Epidermal melanocyte (primary cell): Measurements from ENCODE around the gene RIMBP2.

Source experiments
- DNase-seq: peaks from one replicate; pipeline ENCODE4 v3.0.0; 2011; ENCODE audit warnings: low spot score; ENCODE audit not compliant: insufficient read length

RIMBP2 gene

DNA sequence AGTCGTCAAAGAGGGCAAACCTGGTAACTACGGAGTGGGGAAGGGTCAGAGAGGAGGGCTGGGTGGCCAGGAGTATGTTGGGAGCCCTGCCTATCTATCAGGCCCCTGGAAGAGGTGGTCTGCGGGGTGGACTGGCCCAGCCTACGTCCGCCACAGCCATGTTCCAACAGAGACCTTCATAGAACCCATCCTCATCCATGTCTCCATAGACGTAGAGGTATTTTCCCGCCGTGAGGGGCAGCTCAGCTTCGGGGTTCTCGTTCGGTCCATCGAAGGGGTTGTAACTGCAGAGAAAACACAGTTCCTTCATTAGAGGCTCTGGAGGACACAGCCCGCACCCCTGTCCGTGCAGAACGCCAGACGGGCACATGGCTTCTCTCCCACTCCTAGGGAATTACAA is 271.1 kb downstream of the RIMBP2 start:
- DNase-seq: no peak

DNA sequence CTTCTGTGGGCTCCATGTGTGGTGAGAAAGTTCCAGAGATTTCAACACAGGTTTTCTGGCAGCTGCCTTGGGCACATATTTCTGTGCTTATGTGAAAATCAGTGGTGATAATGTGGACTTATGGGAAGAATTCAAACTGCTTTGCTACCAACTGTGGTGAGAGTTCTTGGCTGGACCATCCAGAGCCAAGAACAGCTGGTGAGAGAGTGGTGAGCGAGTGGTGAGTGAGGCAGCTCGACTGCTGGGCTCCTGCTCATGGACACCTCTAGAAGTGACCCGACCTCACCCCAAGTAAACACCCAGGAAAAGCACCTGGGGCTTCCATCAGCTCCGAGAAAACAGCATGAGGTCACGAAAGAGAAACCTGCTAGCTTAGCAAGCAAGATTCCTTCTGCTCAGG is 272.0 kb downstream of the RIMBP2 start:
- DNase-seq: no peak

DNA sequence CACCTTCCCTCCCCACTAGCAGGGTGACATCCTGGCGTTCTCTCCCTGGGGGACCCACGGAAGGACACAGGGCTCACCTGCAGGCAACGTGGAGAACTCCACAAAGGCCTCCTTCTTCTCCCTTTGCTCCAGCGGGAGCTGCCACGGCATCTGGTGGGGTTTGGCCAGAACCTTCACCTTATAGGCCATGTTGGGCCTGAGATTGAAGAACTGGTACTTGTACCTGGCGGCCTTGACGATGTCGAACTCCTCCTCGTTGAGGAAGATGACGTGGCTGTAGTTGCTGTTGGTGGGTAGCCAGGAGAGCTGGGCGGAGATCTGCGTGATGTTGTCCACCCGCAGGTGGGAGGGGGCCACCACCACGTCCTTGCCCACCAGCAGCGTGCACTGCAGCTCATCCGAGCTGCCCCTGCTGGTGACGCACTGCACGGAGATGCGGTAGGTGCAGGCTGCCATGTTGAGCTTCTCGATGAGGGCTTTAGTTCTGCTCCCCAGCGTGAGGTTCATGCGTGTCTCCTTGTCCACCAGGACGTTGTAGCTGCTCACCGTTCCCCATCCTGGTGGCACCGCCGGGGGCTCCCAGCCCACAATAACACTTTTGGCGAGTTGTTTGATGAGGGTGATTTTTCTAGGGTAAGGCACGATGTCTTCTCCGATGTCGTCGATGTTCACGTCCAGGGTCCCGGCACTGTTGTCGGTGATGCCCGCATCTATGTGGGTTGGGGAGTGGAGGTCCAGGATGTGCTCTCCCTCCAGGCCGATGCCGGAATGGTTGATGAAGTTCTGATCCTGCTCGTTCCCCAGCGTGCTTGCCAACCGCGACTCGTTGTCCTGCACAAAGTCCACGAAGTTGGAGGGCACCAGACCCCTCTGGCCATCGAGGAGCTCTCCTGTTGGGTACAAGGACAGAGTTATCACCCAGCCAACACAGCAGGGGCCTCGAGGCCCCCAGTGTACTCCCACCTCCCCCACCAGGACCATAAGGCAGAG is 274.0 kb downstream of the RIMBP2 start:
- DNase-seq: no peak

DNA sequence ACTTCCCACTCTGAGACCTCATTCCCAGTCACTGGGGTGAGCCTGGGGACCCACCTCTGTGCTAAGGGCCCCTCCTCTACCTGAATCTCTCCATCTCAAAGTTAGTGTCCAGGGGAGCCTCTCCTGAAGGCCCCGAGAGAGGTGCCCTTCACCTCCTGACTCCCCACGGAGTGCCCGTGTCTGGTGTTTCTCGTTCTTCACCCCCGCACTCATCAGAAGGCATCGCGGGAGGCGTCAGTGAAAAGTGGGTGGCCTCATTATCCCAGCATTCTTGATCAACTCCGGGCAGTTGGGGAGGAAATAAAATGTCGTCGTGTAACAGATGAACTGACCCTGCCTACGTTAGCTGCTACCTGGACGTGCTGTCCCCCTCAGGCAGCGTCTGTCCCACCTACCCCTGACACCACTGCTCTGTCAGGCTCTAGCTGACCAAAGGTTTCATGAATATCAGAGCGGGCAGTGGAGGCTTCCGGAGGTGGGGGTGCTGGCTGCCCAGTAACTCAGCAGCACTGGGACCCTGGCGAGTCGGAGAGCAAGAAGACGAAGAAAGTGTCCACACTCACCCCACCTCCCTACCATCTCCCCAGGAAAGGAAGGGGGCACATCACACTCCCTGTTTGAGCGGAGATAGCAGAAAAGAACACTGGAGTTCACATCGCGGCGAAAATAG is 275.6 kb downstream of the RIMBP2 start:
- no peak for DNase-seq

DNA sequence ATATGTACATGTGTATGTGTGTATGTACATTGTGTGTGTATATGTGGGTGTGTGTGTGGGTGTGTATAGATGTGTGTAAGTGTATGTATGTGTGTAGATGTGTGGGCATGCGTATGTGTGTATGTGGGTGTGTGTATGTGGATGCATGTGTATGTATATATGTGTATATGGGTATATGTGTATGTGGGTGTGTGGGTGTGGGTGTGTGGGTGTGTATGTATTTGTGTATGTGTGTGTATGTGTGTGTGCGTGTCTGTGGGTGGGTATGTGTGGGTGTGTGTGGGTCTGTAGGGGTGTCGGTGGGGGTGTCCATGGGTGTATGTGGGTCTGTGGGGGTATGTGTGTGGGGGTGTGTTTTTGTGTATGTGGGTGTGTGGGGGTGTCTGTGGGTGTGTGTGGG is 276.8 kb downstream of the RIMBP2 start:
- no peak for DNase-seq

DNA sequence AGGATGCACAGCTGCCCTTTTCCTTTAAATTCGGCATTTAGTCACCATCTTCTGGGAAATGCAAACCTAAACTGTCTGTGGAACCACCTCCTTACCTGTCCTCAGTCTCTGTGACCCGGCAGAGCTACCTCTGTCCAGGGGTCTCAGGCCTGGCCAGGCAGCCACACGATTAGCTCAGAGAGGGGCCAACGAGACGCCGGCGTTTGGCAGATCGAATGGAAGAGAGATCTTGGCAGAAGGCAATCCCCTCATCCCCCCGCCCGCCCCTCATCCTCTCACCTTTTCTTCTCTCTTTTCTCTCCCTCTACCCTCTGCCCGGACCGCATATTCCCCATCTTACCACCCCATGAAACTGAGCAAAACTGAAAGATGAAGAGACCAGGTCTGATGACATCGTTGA is 277.4 kb downstream of the RIMBP2 start:
- no peak for DNase-seq

DNA sequence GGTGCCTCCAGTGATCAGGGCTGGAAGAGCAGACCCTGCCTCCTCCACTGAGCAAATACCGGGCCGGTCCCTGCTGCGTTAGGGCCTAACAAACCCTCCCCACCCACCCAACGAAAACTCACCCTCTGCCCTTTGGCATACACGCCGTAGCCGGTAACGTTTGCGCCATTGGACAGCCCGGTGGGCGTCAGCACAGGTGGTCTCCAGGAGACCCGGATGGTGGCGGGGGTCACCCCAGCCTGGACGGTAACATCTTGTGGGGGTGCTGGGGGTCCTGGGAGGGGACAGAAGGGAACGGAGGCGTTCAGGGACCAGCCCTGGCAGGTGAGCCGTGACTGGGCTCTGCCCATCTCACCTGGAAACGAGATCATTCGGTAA is 277.9 kb downstream of the RIMBP2 start:
- no peak for DNase-seq

DNA sequence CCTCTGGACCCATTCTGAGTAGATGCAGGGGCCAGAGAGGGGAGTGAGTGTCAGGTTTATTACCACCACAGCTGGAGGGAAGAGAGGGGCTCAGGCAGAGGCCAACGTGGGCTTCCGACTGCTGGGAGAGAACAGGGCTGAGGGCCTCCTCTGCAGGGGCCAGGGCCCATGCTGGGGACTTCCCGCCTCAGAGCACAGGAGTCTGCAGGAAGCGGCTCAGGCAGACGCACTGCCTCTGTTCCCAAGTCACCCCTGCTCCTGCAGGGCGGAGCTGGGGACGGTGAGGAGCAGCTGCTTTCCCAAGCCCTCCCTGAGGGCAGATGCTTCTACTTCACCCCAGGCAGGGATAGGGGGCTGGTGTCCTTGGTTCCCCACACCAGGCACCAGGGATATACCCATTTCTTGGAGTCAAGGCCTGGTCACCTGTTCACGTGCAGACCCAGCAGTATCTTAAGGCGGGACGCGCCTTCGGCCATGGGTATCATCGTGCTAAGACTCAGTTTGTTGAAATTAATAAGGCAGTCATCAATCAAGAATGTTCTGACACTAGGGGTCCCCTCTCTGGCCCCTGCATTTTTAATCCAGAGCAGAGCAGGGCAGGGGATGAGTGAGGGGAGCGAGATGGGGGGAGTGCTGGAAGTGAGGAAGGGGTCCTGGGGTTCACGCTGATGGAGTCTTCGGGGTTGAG is 278.4 kb downstream of the RIMBP2 start:
- no peak for DNase-seq

DNA sequence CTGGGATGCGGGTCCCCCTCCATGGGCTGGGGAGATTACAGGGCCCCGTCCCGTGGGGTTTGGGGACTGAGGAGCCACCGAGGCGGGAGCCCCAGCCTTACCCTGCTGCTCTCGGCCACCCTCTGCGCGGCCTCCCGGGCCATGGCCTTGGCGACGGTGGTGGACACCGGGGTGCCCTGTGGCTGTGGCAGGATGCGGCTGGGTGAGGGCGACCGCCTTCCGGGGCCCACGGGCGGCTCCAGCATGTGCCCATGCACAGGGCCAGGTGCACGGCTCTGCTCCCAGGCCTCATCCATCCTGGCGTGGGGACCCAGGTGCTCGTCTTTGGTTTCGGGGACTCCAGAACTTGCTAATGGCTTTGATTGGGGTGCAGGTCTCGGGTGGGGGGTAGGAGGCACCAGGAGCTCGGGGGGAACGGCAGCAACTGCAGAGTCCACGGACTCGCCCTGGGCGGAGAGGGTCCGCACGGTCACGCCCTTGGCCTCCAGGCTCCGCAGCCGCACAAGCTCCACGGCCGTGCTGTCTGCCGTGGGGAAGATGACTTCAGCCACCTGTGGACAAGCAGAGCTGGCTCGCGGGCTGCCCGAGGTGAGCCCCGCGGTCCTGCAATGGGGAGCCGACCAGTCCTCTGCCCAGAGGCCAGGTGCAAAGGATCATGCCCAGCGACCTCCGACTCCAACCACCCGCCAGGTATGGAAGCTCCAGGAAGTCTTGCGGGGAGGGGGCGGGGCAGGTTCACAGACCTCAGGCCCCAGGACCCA is 279.2 kb downstream of the RIMBP2 start:
- no peak for DNase-seq

DNA sequence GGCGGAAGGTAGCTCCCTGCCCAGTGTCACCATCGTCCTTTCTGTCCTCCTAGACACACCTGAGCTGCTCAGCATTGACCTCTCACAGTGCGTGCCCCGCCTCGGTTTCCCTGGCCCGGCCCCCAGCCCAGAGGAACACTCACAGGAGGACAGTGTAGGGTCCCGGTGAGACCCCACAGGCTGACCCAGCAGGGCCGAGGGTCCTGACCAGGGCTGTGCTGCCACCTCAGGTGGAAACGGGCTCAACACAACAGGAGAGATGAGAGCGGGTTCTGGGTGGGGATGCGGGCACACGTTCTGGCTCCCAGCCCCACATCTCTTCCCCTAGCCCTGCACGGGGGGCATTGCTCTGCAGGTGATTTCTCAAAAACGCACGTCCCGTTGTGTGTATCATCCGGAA is 280.3 kb downstream of the RIMBP2 start:
- DNase-seq: no peak

DNA sequence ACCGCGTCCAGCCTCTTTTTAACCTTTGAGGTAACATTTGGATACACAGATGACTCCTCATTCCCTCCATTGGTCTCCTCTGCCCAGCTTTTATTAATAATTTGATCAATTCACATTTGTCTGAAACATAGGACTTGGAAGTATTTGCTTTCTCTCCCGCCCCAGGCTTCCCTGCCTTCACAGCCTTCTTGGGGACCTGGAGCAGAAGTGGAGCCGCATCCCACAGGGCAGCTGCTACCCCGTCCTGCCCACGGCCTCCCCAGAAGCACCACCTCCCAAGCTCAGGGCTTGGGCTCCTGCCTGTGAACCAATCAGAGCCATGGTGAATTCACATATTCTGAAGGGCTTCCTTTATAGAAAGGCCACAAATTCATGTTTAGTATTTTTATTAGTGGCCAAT is 280.8 kb downstream of the RIMBP2 start:
- no peak for DNase-seq

DNA sequence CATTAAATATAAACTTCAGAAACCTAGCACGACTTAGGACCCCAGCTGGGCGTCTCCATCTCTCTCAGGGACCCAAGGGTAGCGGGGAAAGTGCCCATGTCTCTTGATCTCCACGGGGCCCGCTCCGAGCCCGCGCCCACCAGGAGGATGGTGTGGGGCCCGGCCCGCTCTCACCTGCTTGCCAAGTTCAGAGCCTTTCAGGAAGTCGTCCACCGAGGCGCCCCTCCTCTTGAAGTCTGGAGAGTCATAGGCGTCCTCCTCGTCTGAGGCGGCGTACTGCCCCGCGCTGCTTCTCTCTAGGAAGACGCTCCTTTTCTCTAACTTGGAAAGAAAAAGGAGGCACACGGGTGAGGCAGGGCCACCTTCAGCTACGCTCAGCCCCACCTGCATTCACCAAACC is 281.5 kb downstream of the RIMBP2 start:
- DNase-seq: no peak

DNA sequence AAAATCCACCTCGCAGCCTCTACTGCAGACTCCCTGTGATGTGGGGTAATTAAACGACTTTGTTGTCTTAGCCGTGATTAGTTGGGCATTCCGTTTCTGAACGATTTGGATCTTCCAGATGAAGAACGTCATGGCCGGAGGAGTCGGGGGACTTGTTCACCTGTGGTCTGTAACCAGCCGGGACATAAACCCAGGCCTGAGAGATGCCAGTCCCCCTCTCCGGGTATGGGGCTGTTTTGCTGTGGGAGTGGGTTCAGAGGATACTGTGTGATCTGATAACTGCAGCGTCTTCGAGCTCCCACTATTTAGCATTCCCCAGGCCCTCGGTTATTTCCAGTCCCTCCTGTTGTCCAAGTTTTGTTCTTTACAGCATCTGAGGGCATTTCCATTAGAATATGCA is 282.3 kb downstream of the RIMBP2 start:
- no peak for DNase-seq

DNA sequence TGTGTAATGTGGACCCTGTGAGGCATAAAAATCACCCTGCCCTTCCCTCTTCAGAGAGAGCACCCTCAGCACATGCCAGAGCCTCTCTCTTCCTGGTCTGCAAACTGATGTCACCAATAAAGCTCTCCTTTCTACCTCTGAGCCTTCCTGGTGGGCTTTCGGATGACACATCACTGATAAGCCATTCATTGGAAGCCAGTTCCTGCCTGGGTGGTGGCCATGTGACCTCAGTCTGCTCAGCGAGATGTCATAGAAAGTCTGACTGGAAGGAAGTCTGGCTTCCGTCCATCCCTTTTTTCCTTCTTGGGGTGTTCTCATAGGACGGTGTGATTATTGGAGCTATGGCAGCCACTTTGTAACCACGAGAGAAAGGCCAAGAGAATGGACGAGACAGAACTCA is 282.7 kb downstream of the RIMBP2 start:
- no peak for DNase-seq

DNA sequence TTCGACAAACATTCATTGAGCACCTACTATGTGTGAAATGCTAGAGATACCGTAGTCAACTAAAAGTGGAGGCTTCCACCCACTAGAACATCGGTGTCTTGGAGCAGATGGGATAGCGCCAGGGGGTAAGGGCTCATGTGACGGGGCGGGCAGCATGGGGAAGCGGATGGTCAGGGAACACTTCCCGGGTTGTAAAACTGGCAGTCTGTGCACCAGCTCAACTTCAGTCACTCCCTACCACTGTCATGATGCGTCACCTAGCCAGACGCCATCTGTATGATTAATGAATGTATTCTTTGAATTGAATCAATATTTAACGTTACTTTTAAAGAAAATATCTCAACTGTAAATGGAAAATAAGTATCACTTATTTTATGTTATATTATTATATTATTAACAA is 284.9 kb downstream of the RIMBP2 start:
- DNase-seq: no peak

DNA sequence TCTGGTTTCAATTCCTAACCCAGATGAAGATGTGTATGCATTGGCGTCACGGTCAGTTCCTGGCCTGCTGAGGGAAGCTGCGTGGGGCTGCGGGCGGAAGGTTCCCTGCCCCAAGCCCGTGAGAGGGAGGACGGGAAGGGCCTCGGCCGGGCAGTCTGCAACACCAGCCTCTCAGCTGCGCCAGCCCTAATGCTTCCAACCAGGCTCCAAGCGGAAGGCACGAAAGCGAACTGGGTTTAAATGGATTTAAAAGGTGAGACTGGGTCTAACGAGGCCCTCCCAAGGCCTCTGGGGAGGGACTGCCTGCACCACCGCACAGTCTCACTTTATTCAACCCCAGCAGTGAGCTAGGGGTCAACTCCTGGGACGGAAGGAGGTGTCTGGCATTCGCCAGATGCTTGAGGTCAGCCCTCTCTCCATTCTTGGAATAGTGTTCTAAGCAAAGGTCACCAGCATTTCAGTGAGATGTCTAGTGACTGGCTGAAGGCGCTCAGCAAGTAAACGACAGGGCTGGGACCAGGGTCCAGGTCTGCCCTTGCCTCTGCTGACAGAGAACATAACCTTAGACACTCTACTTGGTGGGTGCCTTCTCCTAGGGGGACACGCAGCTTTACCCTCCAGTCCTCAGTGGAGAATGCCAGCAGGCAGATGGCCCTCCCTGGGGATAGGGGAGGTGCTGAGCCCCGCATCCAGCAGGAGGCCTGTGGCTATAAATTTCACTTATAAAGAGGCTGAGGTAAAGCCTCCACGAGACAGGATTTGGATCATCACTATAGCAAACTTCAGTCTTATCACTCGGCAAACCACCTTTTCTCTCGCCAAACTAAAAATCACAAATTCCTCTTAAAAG is 286.2 kb downstream of the RIMBP2 start:
- no peak for DNase-seq

DNA sequence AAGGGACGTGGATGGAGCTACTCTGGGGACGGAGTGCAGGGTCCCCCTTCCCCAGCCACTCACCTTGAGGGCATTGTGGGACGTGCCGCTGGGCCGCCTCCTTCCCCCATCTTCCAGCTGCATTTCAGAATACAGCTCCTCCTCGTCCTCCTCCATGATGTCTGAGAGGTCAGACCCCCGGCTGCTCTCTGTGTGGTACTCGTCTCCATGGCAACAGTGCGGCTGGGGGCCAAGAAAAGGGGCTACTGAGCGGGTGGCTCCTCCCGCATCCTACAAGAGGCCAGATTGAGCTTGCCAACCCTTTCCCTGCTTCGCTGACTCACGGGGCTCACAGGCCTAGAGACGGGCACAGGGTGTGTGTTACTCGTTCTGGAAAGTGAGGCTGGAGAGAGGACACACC is 288.0 kb downstream of the RIMBP2 start:
- DNase-seq: no peak

DNA sequence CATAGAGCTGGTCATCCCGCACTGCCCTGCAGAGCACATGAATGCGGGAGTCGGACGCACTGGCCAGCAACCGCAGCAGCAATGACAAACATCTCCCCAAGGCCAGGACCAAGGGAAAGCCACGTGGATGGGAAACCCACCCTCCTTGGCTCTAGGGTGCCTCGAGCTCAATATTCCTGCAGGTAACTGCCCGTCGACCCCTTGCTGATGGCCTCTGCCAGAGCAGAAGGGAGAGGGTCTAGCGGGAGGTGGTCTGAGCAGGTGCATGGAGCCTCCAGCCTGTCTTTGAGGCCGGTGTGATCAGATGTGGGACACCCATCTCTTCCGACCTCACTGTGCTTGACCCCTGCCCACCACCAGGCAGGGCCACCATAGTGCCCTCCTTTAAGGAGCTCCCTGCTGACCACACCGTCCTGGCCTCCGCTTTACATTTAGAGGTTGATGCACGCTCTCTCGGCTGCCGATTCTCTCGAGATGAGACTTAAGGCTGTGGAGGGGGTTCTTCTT is 288.7 kb downstream of the RIMBP2 start:
- DNase-seq: no peak

DNA sequence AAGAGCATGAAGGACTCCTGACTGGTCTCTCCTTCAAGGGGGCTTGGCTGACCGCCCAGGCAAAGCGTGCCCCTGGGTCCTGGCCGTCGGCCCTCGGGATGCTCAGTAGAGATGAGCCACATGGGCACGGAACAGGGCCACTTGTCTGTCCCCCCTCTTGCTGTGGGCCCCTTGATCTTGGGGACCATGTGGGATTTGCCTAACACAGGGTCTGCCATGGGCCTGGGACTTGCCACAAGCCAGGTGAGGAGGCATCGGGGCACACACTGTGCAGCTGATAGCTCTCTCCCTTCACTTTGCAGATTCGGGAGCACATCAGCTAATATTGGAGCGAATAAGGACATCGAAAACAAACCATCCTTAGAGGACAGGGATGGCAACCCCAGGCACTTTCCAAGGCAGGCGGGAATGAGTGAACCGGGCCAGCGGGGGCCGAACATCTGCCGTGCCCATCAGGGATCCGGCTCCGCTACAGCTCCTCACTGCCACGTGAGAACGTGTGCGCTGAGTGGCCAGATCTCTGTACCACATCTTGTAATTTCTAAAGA is 290.3 kb downstream of the RIMBP2 start:
- DNase-seq: no peak
